HG03354 (cell line): Measurements from ENCODE around the gene TTLL8.

Experiments
- ATAC-seq: cut with Tn5 transposase; IDR thresholded peaks from one replicate; pipeline ENCODE4 v1.9.1; 2021; ENCODE audit warnings: mild to moderate bottlenecking; ENCODE audit not compliant: unreplicated experiment, poor library complexity, severe bottlenecking

The TTLL8 gene

GRCh38 chr22:50063589-50064393, 5.7 kb upstream of the TTLL8 start:
- ATAC-seq: no peak

- no peak for ATAC-seq
These were observed 4.5 kb upstream of the TTLL8 start for GRCh38 chr22:50062509-50063135.

GRCh38 chr22:50061824-50062355, 3.8 kb upstream of the TTLL8 start:
- no peak for ATAC-seq

GRCh38 chr22:50061141-50061823, 3.2 kb upstream of the TTLL8 start:
- ATAC-seq: no peak

- ATAC-seq: no peak
These were observed 2.5 kb upstream of the TTLL8 start for GRCh38 chr22:50060441-50061140.

GRCh38 chr22:50059881-50060262, 1.8 kb upstream of the TTLL8 start:
- no peak for ATAC-seq

GRCh38 chr22:50058906-50059880, 1.1 kb upstream of the TTLL8 start:
- ATAC-seq: no peak

- ATAC-seq: no peak
These were observed 629 bp downstream of the TTLL8 start for GRCh38 chr22:50057278-50058060.

GRCh38 chr22:50056214-50056972, 1.7 kb downstream of the TTLL8 start:
- ATAC-seq: no peak

- ATAC-seq: no peak
These were observed 4.2 kb downstream of the TTLL8 start for GRCh38 chr22:50053861-50054260.

- ATAC-seq: no peak
These were observed 6.2 kb downstream of the TTLL8 start for GRCh38 chr22:50051930-50052329.

- no peak for ATAC-seq
These were observed 8.6 kb downstream of the TTLL8 start for GRCh38 chr22:50049299-50050195.

- no peak for ATAC-seq
These were observed 9.3 kb downstream of the TTLL8 start for GRCh38 chr22:50048836-50049235.

- ATAC-seq: no peak
These were observed 9.9 kb downstream of the TTLL8 start for GRCh38 chr22:50048061-50048765.

- no peak for ATAC-seq
These were observed 10.8 kb downstream of the TTLL8 start for GRCh38 chr22:50047346-50047745.
